NOMO-1 treated with dmso at 0.1 percent for 144 hours (cell line): ENCODE data around the gene NTSR2.
A peak's percentile ranks its signal among the peaks of the same experiment; 100 is the strongest.

ENCODE experiments used
- DNase-seq: peaks from one replicate; lab custom pipeline; 2025; ENCODE audit not compliant: unreplicated experiment; lab: John Stamatoyannopoulos, UW

NTSR2 gene, protein sequence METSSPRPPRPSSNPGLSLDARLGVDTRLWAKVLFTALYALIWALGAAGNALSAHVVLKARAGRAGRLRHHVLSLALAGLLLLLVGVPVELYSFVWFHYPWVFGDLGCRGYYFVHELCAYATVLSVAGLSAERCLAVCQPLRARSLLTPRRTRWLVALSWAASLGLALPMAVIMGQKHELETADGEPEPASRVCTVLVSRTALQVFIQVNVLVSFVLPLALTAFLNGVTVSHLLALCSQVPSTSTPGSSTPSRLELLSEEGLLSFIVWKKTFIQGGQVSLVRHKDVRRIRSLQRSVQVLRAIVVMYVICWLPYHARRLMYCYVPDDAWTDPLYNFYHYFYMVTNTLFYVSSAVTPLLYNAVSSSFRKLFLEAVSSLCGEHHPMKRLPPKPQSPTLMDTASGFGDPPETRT

DNA sequence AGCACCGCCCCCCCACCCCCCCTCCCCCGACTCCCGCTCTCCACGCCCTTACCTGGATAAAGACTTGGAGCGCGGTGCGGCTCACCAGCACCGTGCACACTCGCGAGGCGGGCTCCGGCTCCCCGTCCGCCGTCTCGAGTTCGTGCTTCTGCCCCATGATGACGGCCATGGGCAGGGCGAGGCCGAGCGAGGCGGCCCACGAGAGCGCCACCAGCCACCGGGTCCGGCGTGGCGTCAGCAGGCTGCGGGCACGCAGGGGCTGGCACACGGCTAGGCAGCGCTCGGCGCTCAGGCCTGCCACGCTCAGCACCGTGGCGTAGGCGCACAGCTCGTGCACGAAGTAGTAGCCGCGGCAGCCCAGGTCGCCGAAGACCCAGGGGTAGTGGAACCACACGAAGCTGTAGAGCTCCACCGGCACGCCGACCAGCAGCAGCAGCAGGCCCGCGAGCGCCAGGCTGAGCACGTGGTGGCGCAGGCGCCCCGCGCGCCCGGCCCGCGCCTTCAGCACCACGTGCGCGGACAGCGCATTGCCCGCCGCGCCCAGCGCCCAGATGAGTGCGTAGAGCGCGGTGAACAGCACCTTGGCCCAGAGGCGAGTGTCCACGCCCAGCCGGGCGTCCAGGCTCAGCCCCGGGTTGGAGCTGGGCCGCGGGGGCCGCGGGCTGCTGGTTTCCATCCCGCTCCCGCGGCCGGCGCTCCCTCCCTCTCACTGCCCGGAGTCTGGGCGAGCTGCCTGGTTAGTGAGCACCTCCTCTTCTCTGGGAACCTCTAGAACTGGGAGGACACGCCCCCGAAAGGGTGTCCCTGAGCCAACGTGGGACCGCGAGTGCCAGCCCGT is at the start of gene NTSR2:
TSS of gene NTSR2 (minus strand) at position 742 of the 838 bp plus-strand sequence. CDS start at position 676, 66 bp downstream.
- no peak for DNase-seq

GRCh38 chr2:11719230-11719977 is 49.4 kb upstream of the NTSR2 start:
- DNase-seq = no peak

DNA sequence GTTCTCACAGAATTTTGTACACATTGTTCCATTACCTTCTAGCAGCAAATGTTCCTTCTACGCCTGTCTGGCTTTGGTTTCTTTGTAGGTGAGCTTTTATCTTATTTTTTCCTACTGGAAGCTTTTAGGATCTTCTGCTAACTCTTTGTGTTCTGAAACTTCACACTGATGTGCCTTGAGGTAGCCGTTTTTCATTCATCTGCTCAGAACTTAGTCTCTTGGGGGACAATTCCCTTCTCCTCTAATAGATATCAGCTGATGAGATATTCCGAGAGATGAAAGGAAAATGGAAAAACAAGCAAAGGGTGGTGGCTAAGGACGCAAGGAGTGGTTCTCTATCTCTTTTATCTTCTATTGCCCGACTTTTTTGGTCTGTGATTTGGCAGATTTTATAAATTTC is 48.6 kb upstream of the NTSR2 start:
- DNase-seq = no peak

GRCh38 chr2:11717623-11718022 is 47.6 kb upstream of the NTSR2 start:
- no peak for DNase-seq

- DNase-seq = no peak
Measured at GRCh38 chr2:11716689-11717321, 46.8 kb upstream of the NTSR2 start.

- no peak for DNase-seq
Measured at GRCh38 chr2:11715987-11716652, 46.1 kb upstream of the NTSR2 start.

GRCh38 chr2:11713815-11714214 is 43.8 kb upstream of the NTSR2 start:
- DNase-seq = no peak

DNA sequence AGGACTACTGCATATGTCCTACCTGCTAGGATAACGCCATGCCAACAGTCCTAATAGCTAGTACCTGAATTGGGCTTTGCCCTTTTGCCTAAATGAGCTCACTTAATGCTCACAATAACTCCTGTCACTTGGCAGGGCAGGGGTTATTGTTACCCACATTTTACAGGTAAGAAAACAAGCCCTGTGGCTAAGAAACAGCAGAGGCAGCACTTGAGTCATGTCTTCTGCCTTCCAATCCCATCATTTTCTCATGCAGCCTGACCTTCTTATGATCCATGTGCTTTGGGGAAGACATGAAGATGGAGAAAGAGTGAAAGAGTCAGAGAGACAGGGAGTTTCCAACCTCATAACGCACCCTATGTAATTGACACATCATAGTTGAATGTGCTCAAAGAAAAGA is 42.9 kb upstream of the NTSR2 start:
- no peak for DNase-seq

DNA sequence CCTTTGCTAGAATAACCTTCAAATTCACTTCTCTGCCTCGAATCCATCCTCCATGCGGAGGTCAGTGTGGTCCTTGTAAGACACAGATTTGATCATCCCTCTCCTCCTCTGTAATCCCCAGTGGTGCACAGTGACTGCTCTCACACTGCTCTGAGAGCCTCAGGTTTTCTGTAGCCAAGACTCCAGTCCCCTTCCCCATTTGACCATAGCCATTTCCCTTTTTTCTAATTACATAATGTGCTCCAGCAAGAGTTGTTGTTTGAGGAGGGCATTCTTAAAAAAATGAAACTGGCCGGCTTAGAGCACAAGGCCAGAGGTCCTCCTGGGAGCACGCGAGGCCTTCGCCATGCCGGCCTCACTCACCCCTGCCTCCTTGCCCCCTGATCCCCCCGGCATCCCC is 41.8 kb upstream of the NTSR2 start:
- peak; percentile 42 for DNase-seq

DNA sequence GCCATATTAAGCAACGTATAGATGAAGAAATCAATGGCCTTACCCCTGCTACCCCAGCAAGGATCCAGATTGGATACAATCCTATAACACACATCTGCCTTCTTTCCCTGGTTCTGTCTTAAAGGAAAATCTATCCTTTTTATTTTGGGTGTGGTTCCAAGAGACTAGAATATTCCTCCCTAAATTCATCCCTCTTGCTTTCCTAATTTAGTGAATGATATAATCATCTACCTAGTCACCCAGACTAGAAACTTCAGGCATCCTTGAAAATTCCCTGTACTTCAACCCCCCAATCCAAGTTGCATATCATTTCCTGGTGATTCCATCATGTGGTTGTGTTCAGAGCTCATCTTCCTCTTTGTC is 41.3 kb upstream of the NTSR2 start:
- no peak for DNase-seq

- DNase-seq = no peak
Measured at GRCh38 chr2:11710632-11711353, 40.8 kb upstream of the NTSR2 start.

DNA sequence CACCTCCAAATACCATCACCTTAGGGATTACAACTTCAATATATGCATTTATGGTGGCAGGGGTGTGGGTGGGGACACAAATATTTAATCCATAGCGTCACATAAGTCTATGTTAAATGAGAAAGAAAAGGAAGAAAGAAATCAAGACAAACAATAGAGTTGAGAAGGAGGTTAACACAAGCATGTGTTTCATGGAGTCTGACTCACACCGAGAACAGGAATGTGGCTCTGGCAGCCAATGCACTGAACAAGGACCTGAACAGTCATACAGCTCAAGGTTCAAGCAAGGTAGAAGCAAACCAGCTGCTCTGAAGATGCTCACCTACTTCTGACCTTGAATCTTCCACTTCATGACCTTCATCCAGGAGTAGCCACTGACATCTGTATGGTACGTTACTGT is 40.2 kb upstream of the NTSR2 start:
- no peak for DNase-seq

DNA sequence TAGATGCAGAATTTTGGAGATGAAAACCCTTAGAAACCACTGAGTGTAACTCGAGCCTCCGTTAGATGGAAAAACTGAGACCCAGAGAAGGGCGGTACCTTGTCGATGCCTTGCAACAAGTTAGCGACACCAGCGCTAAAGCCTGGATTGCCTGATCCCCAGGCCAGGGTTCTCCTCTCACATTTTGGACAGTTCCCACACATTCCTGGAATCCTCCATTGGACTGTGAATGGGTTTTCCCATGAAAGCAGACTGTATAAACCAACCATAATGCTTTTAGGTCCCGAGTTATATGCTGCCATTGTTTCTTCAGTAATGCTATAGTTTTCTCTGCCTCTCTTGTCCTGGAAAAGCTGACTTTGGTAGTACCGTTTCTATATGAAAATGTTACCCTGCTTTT is 39.3 kb upstream of the NTSR2 start:
- DNase-seq = no peak

- no peak for DNase-seq
Measured at GRCh38 chr2:11708106-11708505, 38.1 kb upstream of the NTSR2 start.

- DNase-seq = no peak
Measured at GRCh38 chr2:11705711-11706110, 35.7 kb upstream of the NTSR2 start.

DNA sequence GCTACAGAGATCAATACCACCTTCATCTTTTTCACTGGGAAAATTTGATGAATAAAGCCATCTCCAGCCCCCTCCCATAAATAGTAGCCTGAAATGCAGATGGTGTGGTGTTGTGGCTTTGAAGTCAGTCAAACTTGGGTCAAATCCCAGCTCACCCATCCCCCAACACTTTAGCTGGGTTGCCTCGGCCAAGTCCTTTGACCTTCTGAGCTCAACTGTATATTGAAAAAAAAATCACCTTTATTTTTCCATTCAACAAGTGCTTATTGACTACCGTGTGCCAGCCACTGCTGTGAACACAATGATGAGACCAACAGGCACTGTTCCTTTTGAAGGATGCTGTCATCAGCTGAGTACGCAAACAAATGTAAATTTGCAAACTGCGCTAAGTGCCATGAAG is 35.1 kb upstream of the NTSR2 start:
- no peak for DNase-seq

GRCh38 chr2:11703700-11704099 is 33.7 kb upstream of the NTSR2 start:
- DNase-seq = no peak

DNA sequence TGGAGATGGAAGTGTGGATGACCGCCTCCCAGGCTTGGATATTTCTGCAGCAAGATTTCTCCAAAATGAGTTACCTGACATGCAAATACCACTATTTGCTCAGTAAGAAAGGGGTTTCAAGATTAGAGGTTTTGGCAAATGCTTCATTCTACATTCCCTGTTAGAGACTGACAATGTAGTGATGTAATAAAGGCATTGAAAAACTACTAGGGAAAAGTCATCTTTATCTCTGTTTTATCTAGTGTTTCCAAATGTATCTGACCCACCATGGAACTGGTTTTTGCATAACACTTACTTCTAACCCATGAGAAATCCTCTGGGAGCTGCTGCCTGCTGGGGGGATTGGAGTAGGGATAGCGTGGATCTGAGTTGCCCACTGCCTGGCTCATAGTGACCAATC is 33.0 kb upstream of the NTSR2 start:
- DNase-seq = no peak

DNA sequence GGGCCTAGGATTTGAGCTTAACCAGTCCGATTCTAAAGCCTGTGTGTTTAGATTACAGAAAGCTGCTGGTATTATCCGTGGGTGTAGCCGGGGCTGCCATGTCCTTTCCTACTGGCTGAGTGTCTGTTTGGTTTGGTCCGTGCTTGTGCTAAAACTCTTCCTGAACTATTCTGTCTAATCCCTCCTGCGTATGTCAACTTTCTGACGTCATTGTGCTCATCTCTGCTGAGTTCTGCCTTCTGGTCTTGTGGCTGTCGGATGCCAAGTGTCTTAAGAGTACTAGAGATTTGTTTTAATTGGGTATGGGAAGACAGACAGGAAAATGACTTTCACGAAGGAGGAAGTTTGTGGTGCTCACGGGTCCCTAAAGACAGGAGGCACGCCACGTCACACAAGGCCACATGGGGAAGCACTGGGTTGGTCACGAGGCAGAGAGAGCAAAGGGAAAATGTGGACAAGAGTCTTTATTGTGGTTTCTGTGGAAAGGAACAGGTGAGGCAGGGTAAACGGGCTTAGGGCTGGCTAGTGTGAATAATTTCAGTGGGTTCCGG is 31.8 kb upstream of the NTSR2 start:
- peak; percentile 85 for DNase-seq

DNA sequence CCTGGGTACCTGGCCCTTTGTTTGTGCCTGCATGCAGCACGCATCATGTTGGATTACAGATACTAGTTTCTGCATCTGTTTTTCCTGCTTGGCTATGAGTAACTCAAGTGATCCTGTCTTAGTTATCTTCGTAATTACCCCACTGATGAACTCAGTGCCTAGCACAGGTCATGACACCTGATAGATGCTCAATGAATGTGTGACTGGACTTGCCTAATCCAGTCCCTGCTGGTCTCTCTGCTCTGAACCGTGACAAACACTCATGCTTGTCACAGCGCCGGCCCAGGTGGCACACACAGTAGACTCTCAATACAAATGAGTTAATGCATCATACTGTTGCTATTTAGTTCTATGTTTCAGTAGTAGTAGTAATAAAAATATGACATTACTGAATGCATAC is 31.2 kb upstream of the NTSR2 start:
- DNase-seq = no peak
